Lower lobe of right lung (tissue), 2 donors: ENCODE data around the gene STRA6. TPM values are rescaled to one million over a fixed set of nuclear protein-coding genes. Genes with fewer than 3 reads are reported as not detected.

Experiments used
- ATAC-seq, 2 donors: fragments of 200-7000 bp; cut with Tn5 transposase; one replicate each; pipeline ENCODE4 v1.9.1; 2020 to 2022; ENCODE audit warnings: mild to moderate bottlenecking in 2 of 2, moderate library complexity in 2 of 2
- DNase-seq: peaks from one replicate; pipeline ENCODE4 v3.0.0-alpha.2; 2020
- H3K27ac ChIP-seq: fragments of 200-600 bp; one replicate; pipeline ENCODE4 v1.8.0; 2022
- H3K27me3 ChIP-seq: fragments of 200-600 bp; one replicate; pipeline ENCODE4 v1.8.0; 2022; ENCODE audit warnings: low read depth
- H3K36me3 ChIP-seq: fragments of 200-600 bp; one replicate; pipeline ENCODE4 v1.8.0; 2022; ENCODE audit warnings: mild to moderate bottlenecking
- H3K4me1 ChIP-seq: fragments of 200-600 bp; one replicate; pipeline ENCODE4 v1.8.0; 2022
- H3K4me3 ChIP-seq: fragments of 200-600 bp; one replicate; pipeline ENCODE4 v1.8.0; 2022; ENCODE audit warnings: mild to moderate bottlenecking
- H3K9me3 ChIP-seq: fragments of 200-600 bp; one replicate; pipeline ENCODE4 v1.8.0; 2022
- intact Hi-C: fragments of 100-400 bp; cut with DNase I; formaldehyde crosslinking; loops from one replicate; pipeline ENCODE4 v1.11.0; 2022
- total RNA-seq: library from RNA; stranded (reverse); fragmentation: NEBNext Ultra II Directional; extraction: Animal tissue kit (Norgen Biotek cat#: 25700); gene quantifications from one replicate; pipeline ENCODE4 v1.2.1, GENCODE V29; 2021
- TF ChIP-seq, protein P1 (sequence below): fragments of 200-600 bp; IDR thresholded peaks from one replicate; pipeline ENCODE4 v1.8.0; 2022; ENCODE audit warnings: antibody characterized with exemption, mild to moderate bottlenecking
- donor health status: DM: no; HTN: yes; CAD: no; lungs with severe emphysema.

STRA6 gene
- total RNA-seq, 1 donor from 2014 or later, result not detected

DNA sequence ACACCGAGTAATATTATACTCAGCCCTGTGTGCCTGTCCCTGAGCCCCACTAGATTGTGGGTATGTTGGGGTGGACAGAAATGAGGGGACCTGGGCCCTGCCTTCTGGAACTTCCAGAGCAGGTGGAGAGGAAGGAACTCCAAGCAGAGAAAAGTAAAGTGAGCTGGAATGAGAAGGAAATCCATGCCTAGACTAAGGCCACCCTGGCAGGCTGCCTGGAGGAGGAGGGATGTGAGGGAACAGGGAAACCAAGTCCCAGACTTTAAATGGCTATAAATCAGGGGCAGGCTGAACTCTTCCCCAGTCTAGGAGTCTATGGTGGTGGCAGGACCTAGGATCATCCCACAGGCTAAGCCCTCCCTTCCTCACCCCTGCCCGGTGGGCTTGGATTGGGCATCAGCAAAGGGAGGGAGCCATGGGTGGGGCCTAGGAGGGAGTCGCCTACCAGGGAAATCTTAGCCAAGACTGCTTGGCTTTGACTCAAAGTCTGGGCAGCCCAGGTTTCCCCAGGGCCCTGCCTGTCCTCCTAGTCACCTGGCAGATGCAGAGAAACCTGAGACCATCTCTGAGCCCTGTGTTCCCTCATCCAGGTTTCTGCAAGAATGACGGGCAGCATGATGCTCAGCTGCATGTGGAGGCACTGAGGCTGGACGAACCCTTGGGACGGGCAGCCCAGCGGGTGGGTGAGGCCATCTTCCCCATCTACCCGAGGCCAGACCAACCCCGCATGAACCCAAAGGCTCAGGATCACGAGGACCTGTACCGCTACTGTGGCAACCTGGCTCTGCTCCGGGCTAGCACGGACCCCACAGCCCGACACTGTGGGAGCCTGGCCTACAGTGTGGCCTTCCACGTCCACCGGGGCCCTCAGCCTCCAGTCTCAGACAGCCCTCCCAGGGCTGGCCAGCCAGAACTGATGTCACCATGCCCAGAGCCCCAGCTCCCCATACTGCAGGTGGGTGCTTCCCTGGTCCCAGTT, 15.6 kb upstream of the STRA6 start:
- Histone ChIP-seq H3K4me1 (no peaks in the 10 kb centered on the region), H3K4me3 (no peak overlapping the region), H3K27ac (no peak overlapping the region), H3K9me3 (no peaks in the 10 kb centered on the region), H3K36me3 (no peaks in the 10 kb centered on the region), H3K27me3 (peaks cover 11% of the 10 kb centered on the region)
- no peak for DNase-seq
- TF ChIP-seq, protein P1, sequence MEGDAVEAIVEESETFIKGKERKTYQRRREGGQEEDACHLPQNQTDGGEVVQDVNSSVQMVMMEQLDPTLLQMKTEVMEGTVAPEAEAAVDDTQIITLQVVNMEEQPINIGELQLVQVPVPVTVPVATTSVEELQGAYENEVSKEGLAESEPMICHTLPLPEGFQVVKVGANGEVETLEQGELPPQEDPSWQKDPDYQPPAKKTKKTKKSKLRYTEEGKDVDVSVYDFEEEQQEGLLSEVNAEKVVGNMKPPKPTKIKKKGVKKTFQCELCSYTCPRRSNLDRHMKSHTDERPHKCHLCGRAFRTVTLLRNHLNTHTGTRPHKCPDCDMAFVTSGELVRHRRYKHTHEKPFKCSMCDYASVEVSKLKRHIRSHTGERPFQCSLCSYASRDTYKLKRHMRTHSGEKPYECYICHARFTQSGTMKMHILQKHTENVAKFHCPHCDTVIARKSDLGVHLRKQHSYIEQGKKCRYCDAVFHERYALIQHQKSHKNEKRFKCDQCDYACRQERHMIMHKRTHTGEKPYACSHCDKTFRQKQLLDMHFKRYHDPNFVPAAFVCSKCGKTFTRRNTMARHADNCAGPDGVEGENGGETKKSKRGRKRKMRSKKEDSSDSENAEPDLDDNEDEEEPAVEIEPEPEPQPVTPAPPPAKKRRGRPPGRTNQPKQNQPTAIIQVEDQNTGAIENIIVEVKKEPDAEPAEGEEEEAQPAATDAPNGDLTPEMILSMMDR, result no peak
- no peak for ATAC-seq
- intact Hi-C loops, result no loop called here

DNA sequence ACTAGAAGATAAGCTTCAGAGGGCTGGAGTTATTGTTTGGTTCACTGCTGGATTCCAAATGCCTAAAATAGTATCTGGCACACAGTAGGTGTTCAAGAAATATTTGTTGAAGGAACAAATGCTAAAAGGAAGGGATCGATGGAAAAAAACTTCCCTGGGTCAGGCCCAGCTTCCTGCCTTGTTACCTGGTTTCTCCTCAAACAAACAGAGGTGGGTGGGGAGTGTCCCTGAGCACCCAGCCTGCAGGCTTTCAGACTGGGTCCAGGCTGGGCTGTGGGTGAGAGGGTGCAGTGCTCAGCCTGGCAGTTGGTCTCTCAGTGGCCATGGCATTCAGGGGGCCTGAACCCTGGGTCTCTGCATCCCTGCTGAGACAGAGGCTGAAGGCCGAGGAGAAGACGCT, 14.4 kb upstream of the STRA6 start:
- H3K4me3 ChIP-seq, result no peak overlapping the region
- ATAC-seq (no peak), DNase-seq (no peak)
- H3K27me3 ChIP-seq, result peaks cover 3% of the 10 kb centered on the region
- TF ChIP-seq, protein P1, result no peak
- no peak overlapping the region for H3K27ac ChIP-seq
- H3K36me3 ChIP-seq, result no peaks in the 10 kb centered on the region
- no peaks in the 10 kb centered on the region for H3K4me1 ChIP-seq
- no peaks in the 10 kb centered on the region for H3K9me3 ChIP-seq
- intact Hi-C loops, result no loop called here

DNA sequence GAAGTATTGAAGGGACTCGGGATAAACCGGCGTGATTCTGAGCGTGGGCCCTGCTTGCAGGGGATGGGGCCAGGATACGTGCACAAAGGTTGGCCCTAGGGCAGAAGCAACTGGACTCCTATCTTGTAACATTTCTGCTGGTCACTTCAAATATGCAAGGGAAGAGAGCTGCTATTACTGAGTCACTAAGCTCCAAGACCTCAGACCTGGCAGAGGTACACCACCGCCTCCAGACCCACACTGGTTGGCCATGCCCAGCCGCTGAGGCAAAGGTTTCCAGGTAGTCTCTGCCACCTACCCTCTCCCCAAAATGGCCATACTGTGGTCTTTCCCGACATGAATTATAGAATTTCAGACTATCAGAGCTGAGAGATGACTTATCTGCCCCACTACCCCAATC, 13.4 kb upstream of the STRA6 start:
- TF ChIP-seq, protein P1, result no peak
- intact Hi-C loops, result no loop called here
- no peaks in the 10 kb centered on the region for H3K9me3 ChIP-seq
- no peaks in the 10 kb centered on the region for H3K4me1 ChIP-seq
- no peaks in the 10 kb centered on the region for H3K36me3 ChIP-seq
- no peak overlapping the region for H3K27ac ChIP-seq
- no peak overlapping the region for H3K4me3 ChIP-seq
- no peak for DNase-seq
- peaks cover 3% of the 10 kb centered on the region for H3K27me3 ChIP-seq
- no peak for ATAC-seq

DNA sequence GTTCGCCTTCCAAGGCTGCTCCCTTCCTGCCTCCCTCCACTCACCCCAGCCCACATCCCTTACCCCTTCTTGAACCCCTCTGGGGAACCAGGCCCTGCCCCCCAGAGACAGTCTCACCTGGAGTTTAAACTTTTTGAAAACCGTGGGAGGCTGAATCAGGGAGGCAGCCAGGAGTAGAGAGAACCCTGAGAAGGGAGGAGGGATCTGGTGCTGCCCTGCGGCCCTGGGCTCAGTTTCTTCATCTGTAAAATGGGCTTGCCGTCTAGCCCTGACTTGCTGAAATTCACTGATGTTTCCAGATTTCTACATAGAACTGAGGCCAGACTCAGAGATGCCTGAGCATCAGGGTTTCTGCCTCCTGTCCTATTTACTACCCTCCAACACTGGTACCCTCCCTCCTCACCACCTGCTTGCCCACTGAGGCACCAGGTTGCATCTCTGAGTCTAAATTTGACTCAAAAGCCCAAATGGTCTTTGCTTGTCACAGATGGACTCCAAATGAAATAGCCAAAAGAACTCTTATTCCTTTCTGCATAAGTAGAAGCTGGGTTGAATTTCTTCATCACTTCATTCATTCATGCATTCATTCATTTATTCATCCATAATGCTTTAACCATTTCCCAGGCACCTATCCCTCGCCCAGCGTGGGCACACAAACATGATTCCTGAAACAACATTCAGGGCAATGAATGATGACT, 11.9 kb upstream of the STRA6 start:
- Histone ChIP-seq H3K27me3 (peaks cover 3% of the 10 kb centered on the region), H3K27ac (no peak overlapping the region), H3K36me3 (no peaks in the 10 kb centered on the region), H3K4me3 (no peak overlapping the region), H3K4me1 (no peaks in the 10 kb centered on the region), H3K9me3 (no peaks in the 10 kb centered on the region)
- intact Hi-C loops, result no loop called here
- DNase-seq (no peak), ATAC-seq (no peak)
- TF ChIP-seq, protein P1, result no peak

DNA sequence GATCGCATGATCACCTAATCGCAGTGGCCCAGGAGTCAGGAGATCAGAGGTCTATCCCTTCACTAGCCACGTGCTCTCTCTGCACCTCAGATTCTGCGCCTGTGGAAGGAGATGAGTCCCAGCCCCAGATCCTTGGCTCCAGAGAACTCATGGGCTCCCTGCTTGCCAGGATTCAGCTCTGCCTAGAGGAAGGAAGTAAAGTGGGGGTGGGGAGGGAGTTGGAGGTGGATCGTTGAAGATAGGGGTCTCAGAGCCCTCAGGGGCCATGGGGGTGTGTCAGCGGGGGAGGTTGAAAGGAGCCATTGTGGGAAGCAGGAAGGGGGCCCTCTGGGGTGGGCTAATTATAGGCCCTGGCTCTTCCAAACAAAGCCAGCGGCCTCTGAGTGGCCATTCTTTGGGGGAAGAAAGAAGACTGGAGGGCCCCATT, 11.3 kb upstream of the STRA6 start:
- no peak overlapping the region for H3K4me3 ChIP-seq
- no peak for DNase-seq
- H3K4me1 ChIP-seq, result no peaks in the 10 kb centered on the region
- H3K27ac ChIP-seq, result no peak overlapping the region
- H3K27me3 ChIP-seq, result peaks cover 3% of the 10 kb centered on the region
- intact Hi-C loops, result no loop called here
- H3K36me3 ChIP-seq, result no peaks in the 10 kb centered on the region
- TF ChIP-seq, protein P1, result no peak
- no peak for ATAC-seq
- no peaks in the 10 kb centered on the region for H3K9me3 ChIP-seq
